ENCODE measurements around the gene LRRC8B. TPM values are rescaled to one million over a fixed set of nuclear protein-coding genes. Genes with fewer than 3 reads are reported as not detected.

Gene LRRC8B
- total RNA-seq, 1 donor from 2014 or later: 19.1 TPM

GRCh38 chr1:89598450-89599331 lies 74.1 kb downstream of the LRRC8B start:
- H3K4me1 Mint-ChIP-seq: peaks cover 4% of the 10 kb centered on the region
- intact Hi-C loops (cut with micrococcal nuclease): loop anchor here (1.0 to 2.0 kb wide), 5 partner anchors 74 to 600 kb away; partner anchors contain the start of gene LRRC8B
- ATAC-seq (ENCODE audit: low read depth) (peak; percentile 62), DNase-seq (no peak)
- no peak overlapping the region for H3K4me3 Mint-ChIP-seq
- H3K9me3 Mint-ChIP-seq: no peaks in the 10 kb centered on the region
- peak; percentile 24 for TF ChIP-seq CTCF (IDR thresholded peaks at IDR 0.05)
- no peak overlapping the region for H3K27ac Mint-ChIP-seq
- POLR2A ChIA-PET: no interaction called here
- CTCF ChIA-PET: interaction anchor here (0.6 to 7.3 kb wide), 8 partner anchors 9 to 165 kb away, joined by 3 to 49 read pairs (median 6); no protein-coding TSS in a partner anchor
- H3K27me3 Mint-ChIP-seq: no peaks in the 10 kb centered on the region
- H3K36me3 Mint-ChIP-seq (ENCODE audit: low read depth): peaks cover under 1% of the 10 kb centered on the region

DNA sequence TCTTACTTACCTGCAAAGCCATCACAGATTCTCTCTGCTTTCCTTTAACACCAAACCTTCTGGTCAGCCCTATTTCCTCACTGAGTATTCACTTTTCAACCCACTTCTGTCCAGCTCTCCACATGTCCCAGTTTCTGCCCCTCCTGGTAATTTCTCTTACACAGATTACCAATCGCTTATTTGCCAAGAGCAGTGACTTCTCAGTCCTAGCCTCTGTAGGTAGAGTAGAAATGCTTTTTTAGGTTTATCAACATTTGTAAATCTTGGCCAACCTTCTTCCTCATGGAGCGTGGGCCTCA lies 74.7 kb downstream of the LRRC8B start:
- no peak for TF ChIP-seq CTCF (IDR thresholded peaks at IDR 0.05)
- H3K4me1 Mint-ChIP-seq: peaks cover 4% of the 10 kb centered on the region
- POLR2A ChIA-PET: no interaction called here
- no peak overlapping the region for H3K27ac Mint-ChIP-seq
- no peaks in the 10 kb centered on the region for H3K27me3 Mint-ChIP-seq
- H3K36me3 Mint-ChIP-seq (ENCODE audit: low read depth): no peaks in the 10 kb centered on the region
- DNase-seq (no peak), ATAC-seq (ENCODE audit: low read depth) (no peak)
- H3K9me3 Mint-ChIP-seq: no peaks in the 10 kb centered on the region
- no peak overlapping the region for H3K4me3 Mint-ChIP-seq
- intact Hi-C loops (cut with micrococcal nuclease): loop anchor here (1.0 to 2.0 kb wide), 5 partner anchors 75 to 600 kb away; partner anchors contain the start of gene LRRC8B
- CTCF ChIA-PET: interaction anchor here (1.0 to 7.3 kb wide), 6 partner anchors 20 to 165 kb away, joined by 3 to 49 read pairs (median 6); no protein-coding TSS in a partner anchor

GRCh38 chr1:89600451-89601224 lies 76.0 kb downstream of the LRRC8B start:
- peaks cover 5% of the 10 kb centered on the region for H3K4me1 Mint-ChIP-seq
- H3K36me3 Mint-ChIP-seq (ENCODE audit: low read depth): no peaks in the 10 kb centered on the region
- H3K27me3 Mint-ChIP-seq: no peaks in the 10 kb centered on the region
- intact Hi-C loops (cut with micrococcal nuclease): no loop called here
- POLR2A ChIA-PET: no interaction called here
- DNase-seq (no peak), ATAC-seq (ENCODE audit: low read depth) (no peak)
- no peak overlapping the region for H3K4me3 Mint-ChIP-seq
- CTCF ChIA-PET: interaction anchor here (1.2 to 7.3 kb wide), 6 partner anchors 11 to 163 kb away, joined by 3 to 49 read pairs (median 6); no protein-coding TSS in a partner anchor
- no peak overlapping the region for H3K27ac Mint-ChIP-seq
- H3K9me3 Mint-ChIP-seq: no peaks in the 10 kb centered on the region
- TF ChIP-seq CTCF (IDR thresholded peaks at IDR 0.05): no peak

DNA sequence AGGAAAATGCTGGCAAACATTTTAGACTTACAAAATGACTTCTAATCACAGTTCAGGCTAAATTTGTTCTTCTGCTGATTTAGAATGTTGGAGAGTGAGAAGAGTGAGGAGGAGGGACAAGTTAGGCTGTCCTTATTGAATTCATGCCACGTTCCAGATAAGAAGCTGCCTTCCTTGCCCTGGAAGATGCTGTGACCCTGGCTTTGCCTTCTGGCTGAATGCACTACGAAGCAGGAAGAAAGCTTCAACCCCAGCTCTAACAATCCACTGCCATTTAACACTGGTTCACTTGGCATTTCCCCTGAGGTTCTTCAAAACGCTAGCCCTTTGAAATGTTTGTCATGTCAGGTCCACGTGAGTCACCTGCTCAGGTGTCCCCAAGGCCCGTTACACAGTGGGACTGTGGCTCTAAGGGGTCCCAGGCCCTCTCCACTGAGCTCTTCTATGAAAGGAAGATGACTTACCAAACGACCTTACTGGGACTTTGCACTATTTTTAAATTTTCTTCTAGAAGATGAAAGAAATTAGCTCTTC lies 78.3 kb downstream of the LRRC8B start:
- H3K27ac Mint-ChIP-seq: no peak overlapping the region
- H3K27me3 Mint-ChIP-seq: no peaks in the 10 kb centered on the region
- DNase-seq (no peak), ATAC-seq (ENCODE audit: low read depth) (no peak)
- POLR2A ChIA-PET: no interaction called here
- no peaks in the 10 kb centered on the region for H3K36me3 Mint-ChIP-seq (ENCODE audit: low read depth)
- peaks cover 27% of the 10 kb centered on the region for H3K4me1 Mint-ChIP-seq
- no peaks in the 10 kb centered on the region for H3K9me3 Mint-ChIP-seq
- no peak for TF ChIP-seq CTCF (IDR thresholded peaks at IDR 0.05)
- CTCF ChIA-PET: interaction anchor here (0.6 to 7.3 kb wide), 4 partner anchors 72 to 161 kb away, joined by 3 to 49 read pairs (median 7); no protein-coding TSS in a partner anchor
- intact Hi-C loops (cut with micrococcal nuclease): no loop called here
- H3K4me3 Mint-ChIP-seq: no peak overlapping the region

Data from activated B cell treated with CpG ODN at 0.5 μM for 24 hours (primary cell).